GM12864 (cell line): ENCODE data around the gene ZBTB42.

Source experiments
- DNase-seq: peaks from one replicate; pipeline ENCODE4 v3.0.0-alpha.2; 2011; ENCODE audit warnings: low read depth
- H3K4me3 ChIP-seq: 2 replicates; pipeline ENCODE4 v1.5.1; 2011; ENCODE audit warnings: mild to moderate bottlenecking, low read depth, low read length, control low read depth
- CTCF ChIP-seq: IDR thresholded peaks from 2 replicates; pipeline ENCODE4 v1.5.1; 2011; ENCODE audit warnings: low read depth, mild to moderate bottlenecking, moderate library complexity, low read length, control low read depth, inconsistent platforms; ENCODE audit errors: missing control alignments

The ZBTB42 gene

GRCh38 chr14:104774453-104775072 is 26.3 kb upstream of the ZBTB42 start:
- H3K4me3 ChIP-seq: no peak overlapping the region
- no peak for DNase-seq
- no peak for TF ChIP-seq CTCF

GRCh38 chr14:104775073-104775489 is 25.8 kb upstream of the ZBTB42 start:
- TF ChIP-seq CTCF: no peak
- no peak overlapping the region for H3K4me3 ChIP-seq
- no peak for DNase-seq

DNA sequence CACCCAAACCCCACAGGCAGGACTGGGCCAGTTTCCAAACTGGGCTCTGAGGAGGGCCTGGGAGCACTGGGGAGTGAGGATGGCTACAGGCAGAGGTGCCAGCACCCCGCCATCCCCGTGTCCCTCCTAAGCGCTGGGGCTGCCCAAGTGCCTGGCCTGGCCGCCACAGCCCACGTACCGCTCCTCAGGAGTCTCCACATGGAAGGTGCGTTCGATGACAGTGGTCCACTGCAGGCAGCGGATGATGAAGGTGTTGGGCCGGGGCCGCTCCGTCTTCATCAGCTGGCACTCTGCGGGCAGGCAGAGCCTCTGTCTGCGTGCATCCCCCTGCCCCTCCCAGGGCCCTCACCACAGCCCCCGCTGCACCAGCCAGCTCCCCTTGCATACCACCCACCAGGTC is 24.4 kb upstream of the ZBTB42 start:
- DNase-seq: no peak
- no peak for TF ChIP-seq CTCF

GRCh38 chr14:104776961-104777807 is 23.7 kb upstream of the ZBTB42 start:
- no peak for DNase-seq
- TF ChIP-seq CTCF: no peak

More for the DNA sequence above, 24.4 kb upstream of the ZBTB42 start:
- H3K4me3 ChIP-seq: no peak overlapping the region

GRCh38 chr14:104777808-104778249 is 23.1 kb upstream of the ZBTB42 start:
- no peak for TF ChIP-seq CTCF

More at GRCh38 chr14:104776961-104777807, 23.7 kb upstream of the ZBTB42 start:
- no peak overlapping the region for H3K4me3 ChIP-seq

DNA sequence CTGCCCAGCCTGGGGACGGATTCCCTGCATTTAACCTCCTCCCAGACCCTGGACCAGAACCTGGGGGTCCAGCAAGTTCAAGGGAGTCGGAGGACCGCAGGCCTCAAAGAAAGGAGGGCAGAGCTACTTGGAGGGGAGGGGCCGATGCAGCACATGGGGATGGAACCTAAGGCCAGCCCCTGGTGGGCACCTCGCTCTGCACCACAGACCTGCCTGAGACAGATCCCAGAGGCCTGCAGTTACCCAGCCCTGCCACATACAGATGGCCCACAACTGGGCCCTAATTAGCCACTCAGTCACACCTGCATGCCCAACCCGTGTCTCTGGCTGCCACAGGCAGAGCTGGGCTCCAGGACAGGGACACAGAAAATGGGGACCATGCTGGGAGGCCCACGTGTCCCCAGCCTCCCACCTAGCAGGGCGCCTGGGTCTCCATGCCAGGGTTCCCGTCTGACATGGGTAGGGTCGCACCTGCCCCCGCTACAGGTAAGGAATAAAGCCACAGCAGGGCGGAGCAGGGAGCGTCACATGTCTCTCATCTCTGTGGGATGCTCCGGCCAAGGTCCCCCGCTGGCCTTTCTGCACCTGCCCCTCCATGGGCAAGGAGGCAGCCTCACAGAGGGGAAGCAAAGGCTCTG is 22.1 kb upstream of the ZBTB42 start:
- H3K4me3 ChIP-seq: no peak overlapping the region
- TF ChIP-seq CTCF: no peak
- DNase-seq: no peak

More at GRCh38 chr14:104777808-104778249, 23.1 kb upstream of the ZBTB42 start:
- no peak for DNase-seq
- H3K4me3 ChIP-seq: no peak overlapping the region
